Smooth muscle cell (in vitro differentiated cells): ENCODE data around the gene XKRX. TPM values are rescaled to one million over a fixed set of nuclear protein-coding genes. Genes with fewer than 3 reads are reported as not detected.
A peak's percentile ranks its signal among the peaks of the same experiment; 100 is the strongest.

Experiments used
- DNase-seq: peaks from one replicate; lab custom pipeline; 2025; ENCODE audit not compliant: unreplicated experiment; lab: John Stamatoyannopoulos, UW
- H2AFZ ChIP-seq: fragments of 200-600 bp; sonication (generic); 2 replicates; pipeline ENCODE4 v1.6.0; 2016; ENCODE audit warnings: antibody characterized with exemption, low read depth, mild to moderate bottlenecking
- H3F3A ChIP-seq: fragments of 200-600 bp; sonication (generic); 2 replicates; pipeline ENCODE4 v1.6.0; 2017; ENCODE audit warnings: antibody characterized with exemption, low read depth
- H3K27ac ChIP-seq: fragments of 200-600 bp; sonication (generic); 2 replicates; pipeline ENCODE4 v1.5.1; 2016; ENCODE audit warnings: low read depth, mild to moderate bottlenecking
- H3K27me3 ChIP-seq: fragments of 200-600 bp; sonication (generic); 2 replicates; pipeline ENCODE4 v1.6.1; 2016; ENCODE audit warnings: low read depth, mild to moderate bottlenecking
- H3K36me3 ChIP-seq: fragments of 200-600 bp; sonication (generic); 2 replicates; pipeline ENCODE4 v1.5.1; 2016; ENCODE audit warnings: low read depth
- H3K4me1 ChIP-seq: fragments of 200-600 bp; sonication (generic); 2 replicates; pipeline ENCODE4 v1.5.1; 2016; ENCODE audit warnings: low read depth
- H3K4me2 ChIP-seq: fragments of 200-600 bp; sonication (generic); 2 replicates; pipeline ENCODE4 v1.6.0; 2016; ENCODE audit warnings: mild to moderate bottlenecking
- H3K4me3 ChIP-seq: fragments of 200-600 bp; sonication (generic); 2 replicates; pipeline ENCODE4 v1.5.1; 2016; ENCODE audit warnings: mild to moderate bottlenecking
- H3K79me2 ChIP-seq: fragments of 200-600 bp; sonication (generic); 2 replicates; pipeline ENCODE4 v1.6.0; 2016; ENCODE audit warnings: low read depth, mild to moderate bottlenecking
- H3K9ac ChIP-seq: fragments of 200-600 bp; sonication (generic); 2 replicates; pipeline ENCODE4 v1.6.0; 2016; ENCODE audit warnings: low read depth
- H3K9me3 ChIP-seq: fragments of 200-600 bp; sonication (generic); replicated peaks from 2 replicates; pipeline ENCODE4 v1.5.1; 2016; ENCODE audit warnings: low read depth
- H4K20me1 ChIP-seq: fragments of 200-600 bp; sonication (generic); 2 replicates; pipeline ENCODE4 v1.6.0; 2016; ENCODE audit warnings: low read depth
- CTCF ChIP-seq: fragments of 200-600 bp; sonication (generic); IDR thresholded peaks from 2 replicates; pipeline ENCODE4 v1.5.1; 2017; ENCODE audit warnings: borderline replicate concordance, mild to moderate bottlenecking, antibody characterized with exemption; ENCODE audit not compliant: insufficient read depth, poor library complexity, severe bottlenecking
- WGBS: methylation state at CpG from one replicate; pipeline ENCODE4 v1.1.7; 2016; ENCODE audit warnings: low lambda C conversion rate; 5-methylcytosine and 5-hydroxymethylcytosine counted together
- polyA plus RNA-seq: library from polyadenylated mRNA; unstranded; fragments of >200 nt; fragmentation: Nextera tagmentation; extraction: Ambion mirVana; gene quantifications from 2 replicates; pipeline ENCODE4 v1.2.1, GENCODE V29; 2016
- total RNA-seq: library from RNA; depleted of rRNA; stranded (reverse); fragments of >200 nt; gene quantifications from 2 replicates; pipeline ENCODE4 v1.2.3, GENCODE V29; 2014

XKRX gene
- total and polyA plus RNA-seq, 2 experiments from 2014 or later = 2.2 TPM; not detected in 1

GRCh38 chrX:100870527-100870926 is 58.2 kb downstream of the XKRX start:
- H3K27ac ChIP-seq = no peak overlapping the region
- no peaks in the 10 kb centered on the region for H4K20me1 ChIP-seq
- no peaks in the 10 kb centered on the region for H3K79me2 ChIP-seq
- no peak for TF ChIP-seq CTCF
- no peak overlapping the region for H2AFZ ChIP-seq
- no peaks in the 10 kb centered on the region for H3F3A ChIP-seq
- H3K9ac ChIP-seq = no peak overlapping the region
- H3K9me3 ChIP-seq = no peaks in the 10 kb centered on the region
- H3K4me1 ChIP-seq = no peaks in the 10 kb centered on the region
- H3K4me2 ChIP-seq = no peak overlapping the region
- H3K36me3 ChIP-seq = no peaks in the 10 kb centered on the region
- H3K27me3 ChIP-seq = no peaks in the 10 kb centered on the region
- no peak overlapping the region for H3K4me3 ChIP-seq
- 77% methylated on average over 5 of the region's 5 CpGs for WGBS
- DNase-seq = no peak

GRCh38 chrX:100868273-100868672 is 60.4 kb downstream of the XKRX start:
- DNase-seq = no peak
- H3F3A ChIP-seq = no peaks in the 10 kb centered on the region
- no peak overlapping the region for H2AFZ ChIP-seq
- no peak overlapping the region for H3K4me2 ChIP-seq
- H3K4me3 ChIP-seq = no peak overlapping the region
- 65% methylated on average over 2 of the region's 2 CpGs for WGBS
- TF ChIP-seq CTCF = no peak
- H3K79me2 ChIP-seq = no peaks in the 10 kb centered on the region
- H3K4me1 ChIP-seq = no peaks in the 10 kb centered on the region
- H3K9ac ChIP-seq = no peak overlapping the region
- H3K36me3 ChIP-seq = no peaks in the 10 kb centered on the region
- no peaks in the 10 kb centered on the region for H3K9me3 ChIP-seq
- no peaks in the 10 kb centered on the region for H4K20me1 ChIP-seq
- H3K27me3 ChIP-seq = no peaks in the 10 kb centered on the region
- H3K27ac ChIP-seq = no peak overlapping the region

GRCh38 chrX:100864657-100865391 is 63.9 kb downstream of the XKRX start:
- Histone ChIP-seq H3K27ac (peak overlapping the region; percentile 30), H3K4me3 (no peak overlapping the region), H3K4me2 (no peak overlapping the region), H3K9ac (no peak overlapping the region), H3K4me1 (no peaks in the 10 kb centered on the region), H3K9me3 (no peaks in the 10 kb centered on the region), H3F3A (no peaks in the 10 kb centered on the region), H3K79me2 (no peaks in the 10 kb centered on the region), H2AFZ (no peak overlapping the region), H3K36me3 (no peaks in the 10 kb centered on the region), H4K20me1 (no peaks in the 10 kb centered on the region), H3K27me3 (no peaks in the 10 kb centered on the region)
- TF ChIP-seq CTCF = no peak
- no peak for DNase-seq
- 46% methylated on average over 2 of the region's 2 CpGs for WGBS

Other genes starting within 250 kb of the XKRX start
- 4.8 and 6.6 TPM in 2 replicates for gene SYTL4, start 196.8 kb downstream of the XKRX start, total RNA-seq
- gene SYTL4, start 196.8 kb downstream of the XKRX start, polyA plus RNA-seq = 8.0 and 10.5 TPM in 2 replicates
- 18.4 and 23.0 TPM in 2 replicates for gene CSTF2, start 108.5 kb downstream of the XKRX start, total RNA-seq
- 16.7 and 21.5 TPM in 2 replicates for gene CSTF2, start 108.5 kb downstream of the XKRX start, polyA plus RNA-seq
- not detected in 2 replicates for gene NOX1, start 54.6 kb downstream of the XKRX start, total RNA-seq
- 0.35 TPM in 1 of 2 replicates, not detected in the other for gene NOX1, start 54.6 kb downstream of the XKRX start, polyA plus RNA-seq
- not detected in 2 replicates for gene ARL13A, start 40.8 kb upstream of the XKRX start, total RNA-seq
- not detected in 2 replicates for gene ARL13A, start 40.8 kb upstream of the XKRX start, polyA plus RNA-seq
- gene TRMT2B, start 123.2 kb upstream of the XKRX start, total RNA-seq = 2.7 and 3.0 TPM in 2 replicates
- 3.1 and 3.4 TPM in 2 replicates for gene TRMT2B, start 123.2 kb upstream of the XKRX start, polyA plus RNA-seq
- 2.3 and 2.8 TPM in 2 replicates for gene TMEM35A, start 150.0 kb upstream of the XKRX start, total RNA-seq
- 2.8 and 3.2 TPM in 2 replicates for gene TMEM35A, start 150.0 kb upstream of the XKRX start, polyA plus RNA-seq
- 6.0 and 9.9 TPM in 2 replicates for gene CENPI, start 169.3 kb upstream of the XKRX start, total RNA-seq
- 0.57 and 4.2 TPM in 2 replicates for gene CENPI, start 169.3 kb upstream of the XKRX start, polyA plus RNA-seq